ENCODE measurements around the gene CDH5.
A peak's percentile ranks its signal among the peaks of the same experiment; 100 is the strongest.

Gene CDH5

GRCh38 chr16:66395806-66396555 is 29.5 kb downstream of the CDH5 start:
- DNase-seq: no peak

- no peak for DNase-seq
Measured at GRCh38 chr16:66397736-66398433, 31.4 kb downstream of the CDH5 start.

GRCh38 chr16:66399031-66399430 is 32.5 kb downstream of the CDH5 start:
- no peak for DNase-seq

- no peak for DNase-seq
Measured at GRCh38 chr16:66399930-66400329, 33.4 kb downstream of the CDH5 start.

- no peak for DNase-seq
Measured at GRCh38 chr16:66400503-66401380, 34.3 kb downstream of the CDH5 start.

GRCh38 chr16:66401610-66402009 is 35.1 kb downstream of the CDH5 start:
- no peak for DNase-seq

- no peak for DNase-seq
Measured at GRCh38 chr16:66402166-66402565, 35.7 kb downstream of the CDH5 start.

GRCh38 chr16:66402591-66403230 is 36.2 kb downstream of the CDH5 start:
- no peak for DNase-seq

- no peak for DNase-seq
Measured at GRCh38 chr16:66403531-66404145, 37.1 kb downstream of the CDH5 start.

- DNase-seq: no peak
Measured at GRCh38 chr16:66405057-66405783, 38.7 kb downstream of the CDH5 start.

GRCh38 chr16:66406534-66407221 is 40.2 kb downstream of the CDH5 start:
- DNase-seq: peak; percentile 81 to 87

- DNase-seq: peak in 1 of 2 donors; percentile 48
Measured at GRCh38 chr16:66408163-66409048, 41.9 kb downstream of the CDH5 start.

GRCh38 chr16:66409156-66409555 is 42.7 kb downstream of the CDH5 start:
- DNase-seq: no peak

GRCh38 chr16:66412182-66412581 is 45.7 kb downstream of the CDH5 start:
- no peak for DNase-seq

- no peak for DNase-seq
Measured at GRCh38 chr16:66414891-66415290, 48.4 kb downstream of the CDH5 start.

GRCh38 chr16:66416136-66416535 is 49.6 kb downstream of the CDH5 start:
- DNase-seq: no peak

GRCh38 chr16:66416939-66417700 is 50.6 kb downstream of the CDH5 start:
- DNase-seq: no peak

GRCh38 chr16:66418165-66418962 is 51.9 kb downstream of the CDH5 start:
- DNase-seq: no peak

Data from CD4-positive, alpha-beta T cell treated with Interferon alpha-2 for 1 hour (primary cell).